Measurements from ENCODE around the gene MYO15B.

Gene MYO15B

GRCh38 chr17:75558666-75559530, 28.7 kb upstream of the MYO15B start:
- no peak for DNase-seq

GRCh38 chr17:75559958-75560533, 27.6 kb upstream of the MYO15B start:
- DNase-seq, result no peak

GRCh38 chr17:75561927-75562603, 25.5 kb upstream of the MYO15B start:
- DNase-seq, result no peak

- DNase-seq, result no peak
These were observed 24.4 kb upstream of the MYO15B start for GRCh38 chr17:75563063-75563758.

- DNase-seq, result no peak
These were observed 23.4 kb upstream of the MYO15B start for GRCh38 chr17:75564195-75564594.

GRCh38 chr17:75565066-75565465, 22.5 kb upstream of the MYO15B start:
- DNase-seq, result no peak

GRCh38 chr17:75565618-75566017, 22.0 kb upstream of the MYO15B start:
- no peak for DNase-seq

- no peak for DNase-seq
These were observed 21.2 kb upstream of the MYO15B start for GRCh38 chr17:75566416-75566815.

- DNase-seq, result peak; percentile 28
These were observed 20.8 kb upstream of the MYO15B start for GRCh38 chr17:75566834-75567233.

- DNase-seq, result no peak
These were observed 19.0 kb upstream of the MYO15B start for GRCh38 chr17:75568412-75569255.

- DNase-seq, result no peak
These were observed 17.4 kb upstream of the MYO15B start for GRCh38 chr17:75570034-75570676.

- DNase-seq, result no peak
These were observed 16.8 kb upstream of the MYO15B start for GRCh38 chr17:75570772-75571171.

GRCh38 chr17:75571197-75571884, 16.3 kb upstream of the MYO15B start:
- peak; percentile 89 for DNase-seq

GRCh38 chr17:75571885-75572215, 15.8 kb upstream of the MYO15B start:
- DNase-seq, result no peak

- no peak for DNase-seq
These were observed 14.7 kb upstream of the MYO15B start for GRCh38 chr17:75572713-75573539.

GRCh38 chr17:75573540-75573957, 14.1 kb upstream of the MYO15B start:
- DNase-seq, result no peak

GRCh38 chr17:75573994-75574393, 13.6 kb upstream of the MYO15B start:
- no peak for DNase-seq

- DNase-seq, result no peak
These were observed 13.1 kb upstream of the MYO15B start for GRCh38 chr17:75574404-75575036.

GRCh38 chr17:75575197-75575596, 12.4 kb upstream of the MYO15B start:
- no peak for DNase-seq

- DNase-seq, result no peak
These were observed 11.9 kb upstream of the MYO15B start for GRCh38 chr17:75575728-75576127.
